K562 (cell line): ENCODE measurements around the gene TXN2. TPM values are rescaled to one million over a fixed set of nuclear protein-coding genes. Genes with fewer than 3 reads are reported as not detected.
A peak's percentile ranks its signal among the peaks of the same experiment; 100 is the strongest.

Source experiments
- CEBPB ChIP-seq: fragments of 450-650 bp; IDR thresholded peaks from 2 replicates; pipeline ENCODE4 v1.6.1; 2016; ENCODE audit warnings: missing genetic modification characterization, missing compliant biosample characterization
- CREB1 ChIP-seq, 2 experiments: sonication (generic) in 1 of 2; formaldehyde crosslinking in 1 of 2; IDR thresholded peaks; 2 replicates each; pipeline versions ENCODE4 v1.6.1 to v1.8.0; 2012 to 2022; ENCODE audit warnings: inconsistent platforms in 1 of 2, mild to moderate bottlenecking in 1 of 2, missing genetic modification reagents in 1 of 2, moderate library complexity in 1 of 2
- DPF2 ChIP-seq: fragments of 450-650 bp; IDR thresholded peaks from 2 replicates; pipeline ENCODE4 v1.6.1; 2016
- FOXK2 ChIP-seq, 2 experiments: fragments of 450-650 bp; IDR thresholded peaks in 1 of 2; conservative IDR thresholded peaks in 1 of 2; 2 replicates each; pipeline ENCODE4 v1.6.1; 2016; ENCODE audit warnings: low read depth in 2 of 2, mild to moderate bottlenecking in 1 of 2
- GTF2E2 ChIP-seq: fragments of 200-800 bp; sonication (Bioruptor generic); IDR thresholded peaks from 2 replicates; pipeline ENCODE4 v1.6.1; 2016; ENCODE audit warnings: missing genetic modification characterization, missing compliant biosample characterization
- HIVEP1 ChIP-seq: fragments of 250-450 bp; sonication (Bioruptor Pico); IDR thresholded peaks from 2 replicates; pipeline ENCODE4 v1.4.0; 2020; ENCODE audit warnings: mild to moderate bottlenecking
- NCOR1 ChIP-seq: fragments of 450-650 bp; IDR thresholded peaks from 2 replicates; pipeline ENCODE4 v1.6.1; 2016; ENCODE audit warnings: mild to moderate bottlenecking, moderate library complexity
- RCOR1 ChIP-seq, 2 experiments: IDR thresholded peaks; 2 replicates each; pipeline ENCODE4 v1.6.1; 2012; ENCODE audit warnings: low read depth in 2 of 2, low read length in 2 of 2, borderline replicate concordance in 1 of 2, improper control_type of control experiment in 1 of 2
- RNF2 ChIP-seq: sonication (generic); IDR thresholded peaks from 2 replicates; pipeline ENCODE4 v1.6.1; 2016
- SMAD4 ChIP-seq: fragments of 250-450 bp; sonication (Bioruptor Pico); conservative IDR thresholded peaks from 2 replicates; pipeline ENCODE4 v1.8.0; 2021; ENCODE audit warnings: inconsistent platforms, mild to moderate bottlenecking, moderate library complexity
- SRSF9 ChIP-seq: fragments of 200-400 bp; formaldehyde crosslinking; IDR thresholded peaks from 2 replicates; pipeline ENCODE4 v1.6.1; 2017; ENCODE audit warnings: low read depth, low read length, borderline replicate concordance
- ZBTB1 ChIP-seq: sonication (generic); formaldehyde crosslinking; IDR thresholded peaks from 2 replicates; pipeline ENCODE4 v1.8.1; 2023; ENCODE audit warnings: missing genetic modification reagents, low read depth, mild to moderate bottlenecking, borderline replicate concordance
- ZNF143 ChIP-seq: sonication (generic); formaldehyde crosslinking; IDR thresholded peaks from 2 replicates; pipeline ENCODE4 v1.9.0; 2022; ENCODE audit warnings: mild to moderate bottlenecking, missing genetic modification reagents
- ZNF444 ChIP-seq: fragments of 250-450 bp; sonication (Bioruptor Pico); IDR thresholded peaks from 2 replicates; pipeline ENCODE4 v1.4.0; 2020; ENCODE audit warnings: mild to moderate bottlenecking, moderate library complexity
- polyA plus RNA-seq, 8 experiments: library from polyadenylated mRNA; depleted of rRNA in 4 of 8; stranded (reverse) in 5 of 8; unstranded in 3 of 8; fragments of >200 nt; fragmentation: Nextera tagmentation in 2 of 8; fragmentation: Illumina TruSeq in 1 of 8; extraction: Ambion mirVana in 2 of 8; extraction: Trizol in 1 of 8; gene quantifications; 2 replicates each; pipeline versions ENCODE4 v1.2.1 to v1.2.3, GENCODE V29; 2011 to 2014; ENCODE audit warnings: inconsistent platforms in 1 of 8, missing spikeins in 1 of 8
- total RNA-seq, 7 experiments: library from RNA; depleted of rRNA in 6 of 7; stranded (reverse); fragments of >200 nt in 6 of 7; fragmentation: Illumina TruSeq in 2 of 7; extraction: Trizol in 2 of 7; gene quantifications; 2 replicates each; pipeline versions ENCODE4 v1.2.1 to v1.2.3, GENCODE V29; 2011 to 2021; ENCODE audit warnings: low replicate concordance in 1 of 7
- TF ChIP-seq, protein P1 (sequence below): fragments of 450-650 bp; IDR thresholded peaks from 2 replicates; pipeline ENCODE4 v1.6.1; 2017; ENCODE audit warnings: antibody characterized with exemption, mild to moderate bottlenecking
- TF ChIP-seq, protein P2 (sequence below): fragments of 250-450 bp; sonication (Bioruptor Pico); IDR thresholded peaks from 2 replicates; pipeline ENCODE4 v1.4.0; 2020; ENCODE audit warnings: mild to moderate bottlenecking, moderate library complexity
- TF ChIP-seq, protein P3 (sequence below): fragments of 250-450 bp; sonication (Bioruptor Pico); IDR thresholded peaks from 2 replicates; pipeline ENCODE4 v1.5.0; 2022; ENCODE audit warnings: mild to moderate bottlenecking

Gene TXN2
- total and polyA plus RNA-seq, 9 of the 15 experiments (the other 6 are each of a cell fraction or from before 2014, with no cell fraction given): 48.5 to 399 (median 118) TPM

DNA sequence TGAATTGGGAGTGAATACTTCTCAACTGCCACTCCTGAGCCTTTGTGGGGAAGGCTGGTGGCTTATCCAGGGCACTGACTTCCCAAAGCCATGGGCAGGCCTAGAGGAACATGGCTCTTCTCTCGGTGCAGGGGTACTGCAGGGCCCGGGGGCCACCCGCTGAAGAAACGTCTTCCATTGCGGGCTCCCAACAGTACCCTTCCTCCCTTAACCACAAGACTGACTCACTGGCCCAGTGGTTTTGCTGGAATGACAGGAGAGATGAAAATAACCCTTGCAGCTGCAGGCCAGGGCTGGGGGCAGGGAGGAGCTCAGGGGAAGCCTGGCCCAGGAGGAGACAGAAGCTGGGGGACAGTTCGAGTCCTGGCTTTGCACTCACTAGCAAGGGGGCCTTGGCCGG, 13.5 kb downstream of the TXN2 start (continued):
- TF ChIP-seq, protein P1, sequence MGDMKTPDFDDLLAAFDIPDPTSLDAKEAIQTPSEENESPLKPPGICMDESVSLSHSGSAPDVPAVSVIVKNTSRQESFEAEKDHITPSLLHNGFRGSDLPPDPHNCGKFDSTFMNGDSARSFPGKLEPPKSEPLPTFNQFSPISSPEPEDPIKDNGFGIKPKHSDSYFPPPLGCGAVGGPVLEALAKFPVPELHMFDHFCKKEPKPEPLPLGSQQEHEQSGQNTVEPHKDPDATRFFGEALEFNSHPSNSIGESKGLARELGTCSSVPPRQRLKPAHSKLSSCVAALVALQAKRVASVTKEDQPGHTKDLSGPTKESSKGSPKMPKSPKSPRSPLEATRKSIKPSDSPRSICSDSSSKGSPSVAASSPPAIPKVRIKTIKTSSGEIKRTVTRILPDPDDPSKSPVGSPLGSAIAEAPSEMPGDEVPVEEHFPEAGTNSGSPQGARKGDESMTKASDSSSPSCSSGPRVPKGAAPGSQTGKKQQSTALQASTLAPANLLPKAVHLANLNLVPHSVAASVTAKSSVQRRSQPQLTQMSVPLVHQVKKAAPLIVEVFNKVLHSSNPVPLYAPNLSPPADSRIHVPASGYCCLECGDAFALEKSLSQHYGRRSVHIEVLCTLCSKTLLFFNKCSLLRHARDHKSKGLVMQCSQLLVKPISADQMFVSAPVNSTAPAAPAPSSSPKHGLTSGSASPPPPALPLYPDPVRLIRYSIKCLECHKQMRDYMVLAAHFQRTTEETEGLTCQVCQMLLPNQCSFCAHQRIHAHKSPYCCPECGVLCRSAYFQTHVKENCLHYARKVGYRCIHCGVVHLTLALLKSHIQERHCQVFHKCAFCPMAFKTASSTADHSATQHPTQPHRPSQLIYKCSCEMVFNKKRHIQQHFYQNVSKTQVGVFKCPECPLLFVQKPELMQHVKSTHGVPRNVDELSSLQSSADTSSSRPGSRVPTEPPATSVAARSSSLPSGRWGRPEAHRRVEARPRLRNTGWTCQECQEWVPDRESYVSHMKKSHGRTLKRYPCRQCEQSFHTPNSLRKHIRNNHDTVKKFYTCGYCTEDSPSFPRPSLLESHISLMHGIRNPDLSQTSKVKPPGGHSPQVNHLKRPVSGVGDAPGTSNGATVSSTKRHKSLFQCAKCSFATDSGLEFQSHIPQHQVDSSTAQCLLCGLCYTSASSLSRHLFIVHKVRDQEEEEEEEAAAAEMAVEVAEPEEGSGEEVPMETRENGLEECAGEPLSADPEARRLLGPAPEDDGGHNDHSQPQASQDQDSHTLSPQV: peak; percentile 35; the same call in 1 of the 2 replicates
- TF ChIP-seq RNF2 (peak; percentile 94; the same call in 1 of the 2 replicates), CREB1 (IDR thresholded peaks at IDR 0.05) (no peak), CREB1 (CRISPR knock-in tag; IDR thresholded peaks at IDR 0.05) (no peak; the same call in 1 of the 2 replicates), ZNF444 (no peak), FOXK2 (conservative IDR thresholded peaks at IDR 0.05 in 1 of 2, IDR thresholded peaks at IDR 0.05 in 1 of 2; ENCODE audit: low read depth in 2 of 2) (no peak), NCOR1 (peak; percentile 58), SMAD4 (peak; percentile 22; the same call in 1 of the 2 replicates), RCOR1 (IDR thresholded peaks at IDR 0.05; ENCODE audit: borderline replicate concordance in 1 of 2, low read depth in 2 of 2, low read length in 2 of 2) (0 out of 4 replicates have a peak, but pooled peaks of 1 of the 2 experiments have one; percentile 18), ZBTB1 (CRISPR knock-in tag) (peak; percentile 53; the same call in 1 of the 2 replicates), CEBPB (tag) (no peak), SRSF9 (no peak), ZNF143 (CRISPR knock-in tag) (no peak), DPF2 (peak; percentile 73), GTF2E2 (tag) (0 out of 2 replicates have a peak, but pooled peaks have one; percentile 46), HIVEP1 (CRISPR knock-in tag) (no peak)
- TF ChIP-seq, protein P2, sequence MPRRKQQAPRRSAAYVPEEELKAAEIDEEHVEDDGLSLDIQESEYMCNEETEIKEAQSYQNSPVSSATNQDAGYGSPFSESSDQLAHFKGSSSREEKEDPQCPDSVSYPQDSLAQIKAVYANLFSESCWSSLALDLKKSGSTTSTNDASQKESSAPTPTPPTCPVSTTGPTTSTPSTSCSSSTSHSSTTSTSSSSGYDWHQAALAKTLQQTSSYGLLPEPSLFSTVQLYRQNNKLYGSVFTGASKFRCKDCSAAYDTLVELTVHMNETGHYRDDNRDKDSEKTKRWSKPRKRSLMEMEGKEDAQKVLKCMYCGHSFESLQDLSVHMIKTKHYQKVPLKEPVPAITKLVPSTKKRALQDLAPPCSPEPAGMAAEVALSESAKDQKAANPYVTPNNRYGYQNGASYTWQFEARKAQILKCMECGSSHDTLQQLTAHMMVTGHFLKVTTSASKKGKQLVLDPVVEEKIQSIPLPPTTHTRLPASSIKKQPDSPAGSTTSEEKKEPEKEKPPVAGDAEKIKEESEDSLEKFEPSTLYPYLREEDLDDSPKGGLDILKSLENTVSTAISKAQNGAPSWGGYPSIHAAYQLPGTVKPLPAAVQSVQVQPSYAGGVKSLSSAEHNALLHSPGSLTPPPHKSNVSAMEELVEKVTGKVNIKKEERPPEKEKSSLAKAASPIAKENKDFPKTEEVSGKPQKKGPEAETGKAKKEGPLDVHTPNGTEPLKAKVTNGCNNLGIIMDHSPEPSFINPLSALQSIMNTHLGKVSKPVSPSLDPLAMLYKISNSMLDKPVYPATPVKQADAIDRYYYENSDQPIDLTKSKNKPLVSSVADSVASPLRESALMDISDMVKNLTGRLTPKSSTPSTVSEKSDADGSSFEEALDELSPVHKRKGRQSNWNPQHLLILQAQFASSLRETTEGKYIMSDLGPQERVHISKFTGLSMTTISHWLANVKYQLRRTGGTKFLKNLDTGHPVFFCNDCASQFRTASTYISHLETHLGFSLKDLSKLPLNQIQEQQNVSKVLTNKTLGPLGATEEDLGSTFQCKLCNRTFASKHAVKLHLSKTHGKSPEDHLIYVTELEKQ (CRISPR knock-in tag): no peak
- TF ChIP-seq, protein P3, sequence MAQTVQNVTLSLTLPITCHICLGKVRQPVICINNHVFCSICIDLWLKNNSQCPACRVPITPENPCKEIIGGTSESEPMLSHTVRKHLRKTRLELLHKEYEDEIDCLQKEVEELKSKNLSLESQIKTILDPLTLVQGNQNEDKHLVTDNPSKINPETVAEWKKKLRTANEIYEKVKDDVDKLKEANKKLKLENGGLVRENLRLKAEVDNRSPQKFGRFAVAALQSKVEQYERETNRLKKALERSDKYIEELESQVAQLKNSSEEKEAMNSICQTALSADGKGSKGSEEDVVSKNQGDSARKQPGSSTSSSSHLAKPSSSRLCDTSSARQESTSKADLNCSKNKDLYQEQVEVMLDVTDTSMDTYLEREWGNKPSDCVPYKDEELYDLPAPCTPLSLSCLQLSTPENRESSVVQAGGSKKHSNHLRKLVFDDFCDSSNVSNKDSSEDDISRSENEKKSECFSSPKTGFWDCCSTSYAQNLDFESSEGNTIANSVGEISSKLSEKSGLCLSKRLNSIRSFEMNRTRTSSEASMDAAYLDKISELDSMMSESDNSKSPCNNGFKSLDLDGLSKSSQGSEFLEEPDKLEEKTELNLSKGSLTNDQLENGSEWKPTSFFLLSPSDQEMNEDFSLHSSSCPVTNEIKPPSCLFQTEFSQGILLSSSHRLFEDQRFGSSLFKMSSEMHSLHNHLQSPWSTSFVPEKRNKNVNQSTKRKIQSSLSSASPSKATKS (CRISPR knock-in tag): no peak
